HG03520 (cell line): ENCODE measurements around the gene KRT4.
"Not testable (repeated sequence)": the region's sequence is repeated elsewhere in the genome, so short reads cannot be mapped to it uniquely, and the experiment has no call there.

ENCODE experiments used
- ATAC-seq: cut with Tn5 transposase; IDR thresholded peaks from one replicate; pipeline ENCODE4 v1.9.1; 2021; ENCODE audit warnings: mild to moderate bottlenecking, moderate library complexity; ENCODE audit not compliant: unreplicated experiment

Gene KRT4

DNA sequence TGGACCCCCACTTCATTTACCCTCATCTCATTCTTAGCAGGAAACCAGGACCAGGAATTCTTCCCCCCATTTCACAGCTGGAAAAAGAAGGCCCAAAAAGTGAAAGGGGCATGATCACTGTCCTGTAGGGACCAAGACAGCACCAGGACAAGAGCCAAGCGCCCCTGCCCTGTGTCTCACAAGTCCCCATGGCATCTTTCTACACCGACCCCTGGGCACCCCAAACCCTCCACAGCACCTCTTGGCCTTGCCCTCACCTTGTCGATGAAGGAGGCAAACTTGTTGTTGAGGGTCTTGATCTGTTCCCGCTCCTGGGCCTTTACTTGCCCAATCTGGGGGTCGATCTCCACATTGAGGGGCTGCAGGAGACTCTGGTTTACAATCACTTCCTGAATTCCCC, 37.5 kb downstream of the KRT4 start:
- ATAC-seq: no peak

DNA sequence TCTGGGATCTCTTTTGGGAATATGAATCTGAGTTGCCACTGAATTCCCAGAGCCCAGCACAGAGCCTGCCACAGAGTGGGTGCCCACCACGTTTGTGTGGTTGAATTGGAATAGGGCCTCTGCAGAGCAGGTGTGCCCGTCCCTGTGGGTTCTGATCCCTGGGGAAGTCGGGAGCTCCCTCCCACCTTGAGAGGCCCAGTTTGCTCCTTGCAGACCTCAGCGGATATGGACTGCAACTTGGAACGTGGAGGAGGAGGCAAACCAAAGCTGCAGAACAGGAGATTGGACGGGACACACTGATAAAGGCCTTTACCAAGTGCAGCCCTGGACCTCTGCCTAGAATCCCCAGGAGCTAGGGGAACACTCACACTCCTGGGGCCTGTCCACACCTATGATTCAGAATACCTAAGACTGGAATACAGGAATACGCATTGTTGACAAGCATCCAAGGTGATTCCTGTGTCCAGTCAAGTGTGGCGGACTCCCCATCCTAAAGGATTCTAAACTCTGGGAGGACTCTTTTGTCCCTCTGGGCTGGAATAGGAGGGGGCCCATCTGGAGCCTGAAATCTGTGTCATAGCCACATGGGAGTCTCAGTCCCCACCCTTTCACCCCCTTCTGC, 39.2 kb downstream of the KRT4 start:
- ATAC-seq: no peak

DNA sequence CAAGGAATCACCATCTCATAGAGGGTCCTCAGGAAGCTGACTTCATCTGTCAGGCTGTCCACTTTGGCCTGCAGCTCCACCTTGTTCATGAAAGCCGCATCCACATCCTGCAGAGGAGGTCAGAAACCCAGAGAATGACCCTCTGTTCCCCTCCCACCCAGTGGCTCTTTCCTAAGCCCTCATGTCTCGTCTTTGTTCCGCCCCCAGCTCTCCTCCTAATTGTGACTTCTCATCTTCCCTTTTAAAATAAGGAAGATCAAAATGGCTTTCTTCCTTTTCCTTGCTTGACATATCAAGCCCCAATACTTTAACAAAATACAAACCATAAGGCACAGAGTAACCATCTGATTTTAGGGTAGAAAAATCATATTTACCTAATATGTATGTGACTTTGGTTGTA, 41.1 kb downstream of the KRT4 start:
- ATAC-seq: no peak

DNA sequence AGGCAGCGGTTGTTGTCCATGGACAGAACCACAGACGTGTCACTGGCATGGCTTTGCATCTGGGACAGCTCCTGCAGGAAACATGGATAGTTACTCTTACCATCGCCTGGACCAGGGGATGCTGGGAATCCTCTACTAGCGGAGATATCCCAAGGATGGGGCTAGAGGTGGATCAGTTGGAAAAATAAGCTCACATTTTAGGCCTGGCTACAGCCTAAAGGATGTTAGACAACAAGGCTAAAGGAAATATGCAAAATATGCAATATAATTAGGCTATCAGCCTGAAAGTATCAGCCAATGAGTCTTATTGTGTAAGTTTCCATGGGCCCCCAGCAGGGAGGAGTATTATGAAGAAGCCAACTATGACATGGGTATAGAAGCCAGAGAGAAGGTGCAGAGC, 41.7 kb downstream of the KRT4 start:
- ATAC-seq: no peak

DNA sequence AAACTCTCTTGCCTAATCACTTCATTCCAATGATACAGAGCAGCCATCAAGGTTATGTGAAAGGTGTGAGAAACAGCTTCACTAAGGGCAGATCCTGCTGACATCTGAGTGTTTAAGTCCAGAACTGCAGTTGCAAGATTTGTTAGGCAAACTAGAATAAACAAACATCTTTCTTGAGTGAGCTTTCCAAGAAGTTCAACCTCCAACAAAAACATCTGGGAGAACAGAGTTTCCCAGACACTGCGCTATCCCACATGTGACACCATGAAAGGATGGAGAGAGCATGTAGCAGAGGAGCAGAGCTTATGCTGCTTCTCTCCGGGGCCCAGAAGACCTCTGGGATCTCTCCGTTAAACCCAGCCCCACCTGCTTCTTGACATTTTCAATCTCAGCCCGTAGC, 42.4 kb downstream of the KRT4 start:
- ATAC-seq: no peak

DNA sequence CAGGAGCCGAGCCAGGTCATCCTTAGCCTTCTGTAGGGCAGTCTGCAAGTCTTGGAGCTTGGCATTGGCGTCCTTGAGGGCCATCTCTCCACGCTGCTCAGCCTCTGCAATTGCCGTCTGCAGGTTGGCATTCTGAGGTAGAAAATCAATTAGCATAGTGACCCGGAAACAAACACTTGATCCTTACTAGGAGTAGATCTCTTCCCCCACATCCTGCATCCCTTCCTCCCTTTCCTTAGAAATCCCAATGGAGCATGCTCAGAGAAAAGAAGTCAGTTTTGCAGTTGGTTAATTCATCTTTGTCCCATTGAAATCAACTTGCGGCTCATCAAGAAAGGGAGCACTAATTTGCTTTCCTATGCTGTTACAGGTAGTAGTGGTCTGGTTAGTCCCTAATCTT, 42.8 kb downstream of the KRT4 start:
- no peak for ATAC-seq

DNA sequence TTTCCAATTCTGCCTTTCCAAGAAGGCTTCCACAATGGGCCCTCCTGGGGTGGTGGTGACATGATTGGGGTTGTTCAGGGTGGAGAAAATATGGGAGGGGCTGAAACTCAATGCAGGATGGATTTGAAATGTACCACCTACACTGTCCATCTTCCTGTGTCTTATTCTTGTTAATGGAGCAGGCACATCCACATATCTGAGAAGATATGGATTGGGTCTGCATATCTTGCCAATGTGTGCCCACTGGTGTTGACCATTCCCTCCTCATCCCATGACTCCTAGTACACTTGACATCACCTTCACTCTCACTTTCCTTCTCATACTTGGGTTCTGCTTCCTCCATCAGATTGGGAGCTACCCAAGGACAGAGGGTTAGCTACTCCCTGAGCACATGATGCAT, 44.0 kb downstream of the KRT4 start:
- no peak for ATAC-seq

DNA sequence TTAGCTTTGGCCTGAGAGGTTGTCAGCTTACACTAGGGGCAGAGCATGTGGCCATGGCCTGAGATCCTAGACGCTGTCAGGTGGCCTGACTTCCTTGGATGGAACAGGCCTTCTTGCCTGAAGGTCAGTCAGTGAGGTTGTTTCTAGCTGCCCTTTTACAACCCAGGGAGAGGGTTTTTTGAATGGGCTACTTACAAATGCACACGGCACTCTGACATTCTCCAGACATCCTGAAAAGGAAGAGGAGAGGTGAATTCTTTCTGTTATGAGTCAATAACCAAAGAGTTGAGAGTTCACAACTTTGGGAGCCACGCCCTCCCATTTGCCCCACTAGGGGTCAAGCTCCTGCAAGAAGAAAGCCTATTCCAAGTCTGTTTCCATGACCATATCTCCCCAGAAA, 44.6 kb downstream of the KRT4 start:
- ATAC-seq: no peak

DNA sequence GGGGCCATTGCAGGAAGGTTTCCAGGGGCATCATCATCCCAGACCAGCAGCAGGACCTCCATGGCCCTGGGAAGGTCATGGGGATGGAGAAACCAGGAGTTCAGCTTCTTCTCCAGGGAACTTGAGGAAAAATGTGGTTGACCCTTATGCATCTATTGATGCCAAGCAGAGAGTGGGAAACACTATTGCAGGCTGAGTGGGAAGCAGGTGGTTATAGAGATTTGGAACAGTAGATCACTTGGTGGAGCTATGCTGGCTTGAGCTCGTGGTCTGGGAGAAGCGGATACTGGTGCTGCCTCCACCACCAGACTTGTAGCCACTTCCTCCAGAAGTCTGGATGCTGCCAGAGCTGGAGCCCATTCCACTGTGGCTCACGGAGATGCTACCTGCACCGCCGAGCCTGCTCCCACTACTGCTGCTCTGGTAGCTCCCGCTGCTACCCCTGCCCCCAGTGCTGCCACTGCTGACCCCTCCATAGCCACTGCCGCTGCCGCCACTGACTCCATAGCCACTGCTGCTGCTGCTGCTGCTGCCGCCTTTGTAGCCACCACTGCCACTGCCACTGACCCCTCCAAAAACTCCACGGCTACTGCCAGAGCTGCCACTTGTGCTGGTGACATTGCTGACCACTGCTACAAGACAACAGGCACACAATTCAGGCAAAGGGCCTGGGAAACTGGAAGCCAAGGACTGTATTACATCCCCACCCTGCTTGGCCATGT, 45.3 kb downstream of the KRT4 start:
- no peak for ATAC-seq

DNA sequence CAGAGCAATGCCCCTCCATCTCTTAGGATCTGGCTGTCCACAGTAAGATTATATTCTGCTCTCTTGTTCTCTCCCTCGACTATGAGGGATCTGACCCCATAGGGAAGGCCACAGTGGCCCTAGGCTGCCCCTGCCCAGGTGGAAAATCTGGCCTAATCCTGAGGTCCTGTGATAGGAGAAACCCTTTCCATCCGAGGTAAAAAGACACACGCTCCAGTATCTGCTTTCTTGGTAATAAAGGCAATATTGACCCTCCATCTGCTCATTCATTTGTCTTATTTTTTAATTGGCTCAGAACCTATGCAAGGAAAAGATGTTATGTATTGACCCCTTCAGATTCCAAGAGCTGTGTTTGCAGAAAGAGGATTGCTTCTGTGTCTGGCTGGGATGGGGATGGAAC, 46.5 kb downstream of the KRT4 start:
- ATAC-seq: no peak

DNA sequence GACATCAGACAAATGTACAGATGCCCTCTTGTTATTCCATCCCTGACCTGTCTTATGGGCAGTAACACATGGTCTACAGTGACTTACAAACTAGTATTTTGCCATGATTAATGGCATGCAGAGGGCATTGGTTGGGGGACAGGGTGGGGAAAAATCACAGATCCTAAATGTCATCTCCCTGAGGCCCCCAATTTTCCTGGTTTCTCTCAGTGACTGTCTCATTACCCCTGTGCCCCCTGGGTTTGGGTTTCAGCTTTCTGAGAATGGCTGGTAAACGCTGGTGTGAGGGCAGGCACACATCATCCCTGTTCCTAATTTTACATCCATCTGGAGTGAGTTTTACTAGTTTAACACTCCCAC, 46.9 kb downstream of the KRT4 start:
- ATAC-seq: no peak

DNA sequence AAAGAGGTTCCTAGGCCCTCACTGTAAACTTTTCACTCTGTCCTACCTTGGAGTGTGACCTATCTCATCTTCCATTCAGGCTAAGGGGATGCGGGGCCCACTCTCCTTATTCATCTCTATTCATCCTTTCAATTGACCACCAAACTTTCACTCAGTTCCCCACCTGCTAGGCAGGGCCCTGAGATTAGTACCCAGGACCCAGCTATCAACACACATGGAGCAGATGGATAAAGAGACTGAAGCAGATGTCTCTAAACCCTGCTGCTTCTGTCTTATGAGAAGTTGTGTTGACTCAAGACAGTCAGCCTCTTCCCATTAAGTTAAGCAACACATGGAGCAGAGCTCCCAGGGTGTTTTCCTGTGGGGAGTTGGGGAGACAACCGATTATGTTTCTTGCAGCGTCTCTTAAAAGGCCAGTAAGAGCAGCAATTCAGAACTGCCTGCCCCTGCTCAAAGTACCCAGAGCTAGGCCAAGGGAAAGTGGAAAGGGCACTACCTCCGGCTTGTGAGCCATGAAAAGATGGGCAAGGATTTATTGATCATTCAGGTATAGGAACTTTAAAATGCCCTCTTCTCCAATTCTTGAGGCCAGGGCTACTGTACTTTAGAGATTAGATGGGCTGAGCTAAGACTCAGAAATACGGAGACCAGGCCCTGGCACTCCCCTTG, 47.4 kb downstream of the KRT4 start:
- no peak for ATAC-seq

DNA sequence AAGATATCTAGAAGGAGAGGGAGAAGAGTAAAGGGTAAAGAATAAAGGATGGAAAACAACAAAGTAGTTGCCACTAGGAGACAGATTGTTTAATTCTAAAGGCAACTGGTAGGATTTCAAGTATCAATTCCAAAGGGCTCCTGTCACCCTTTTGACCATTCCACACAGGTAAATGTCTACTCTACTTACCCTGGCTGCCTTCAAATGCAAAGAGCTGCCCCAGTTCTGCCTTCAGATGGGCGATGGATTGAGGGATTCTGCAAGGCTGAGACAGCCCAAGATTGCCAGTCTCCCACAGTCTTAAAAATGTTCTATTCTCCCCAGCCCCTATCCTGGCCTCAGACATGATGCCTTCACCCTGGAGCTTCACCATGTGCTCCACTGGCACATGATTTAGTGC, 48.2 kb downstream of the KRT4 start:
- ATAC-seq: no peak

DNA sequence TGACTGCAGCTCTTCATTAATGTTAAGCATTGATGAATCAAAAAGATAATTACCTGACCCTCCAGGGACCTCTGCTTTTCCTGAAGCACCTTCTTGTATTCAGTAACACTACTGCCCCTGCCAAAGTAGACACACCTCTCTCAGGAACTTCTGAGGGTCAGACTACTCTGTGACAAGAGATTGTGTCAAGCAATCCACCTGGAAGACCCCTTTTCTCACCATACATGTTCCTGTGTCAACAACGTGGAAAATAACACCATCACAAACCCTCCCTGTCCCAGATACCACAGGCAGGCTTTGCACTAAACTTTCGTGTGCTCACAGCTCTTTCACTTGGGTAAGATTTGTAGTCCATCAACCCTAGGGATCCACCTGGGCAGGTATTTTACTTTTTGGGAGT, 49.9 kb downstream of the KRT4 start:
- ATAC-seq: no peak

DNA sequence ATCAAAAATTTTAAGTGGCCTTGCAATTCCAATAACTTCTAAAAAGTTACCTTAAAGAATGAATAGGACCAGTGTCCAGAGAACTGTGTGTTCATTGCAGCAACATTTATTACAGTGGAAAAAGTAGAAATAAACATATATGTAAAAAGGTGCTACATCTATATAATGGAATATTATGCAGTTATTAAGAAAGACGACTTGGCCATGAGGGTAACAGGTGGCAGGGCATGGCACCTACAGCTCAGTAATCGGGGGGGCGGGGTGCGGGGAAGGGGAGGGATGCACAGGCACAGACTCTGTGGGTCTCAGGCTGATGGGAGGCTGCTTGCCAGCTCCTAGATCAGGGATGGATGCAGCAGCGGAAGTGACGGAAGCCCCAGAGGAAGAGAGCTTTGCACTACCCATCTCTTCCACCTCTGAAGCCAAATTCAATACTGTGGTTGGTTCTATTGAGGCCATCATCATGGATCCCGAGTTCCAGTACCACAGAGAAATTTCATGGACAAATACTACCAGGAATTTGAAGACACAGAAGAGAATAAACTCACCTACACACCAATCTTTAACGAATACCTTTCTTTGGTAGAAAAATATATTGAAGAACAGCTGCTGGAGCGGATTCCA, 50.8 kb downstream of the KRT4 start:
- ATAC-seq: no peak

DNA sequence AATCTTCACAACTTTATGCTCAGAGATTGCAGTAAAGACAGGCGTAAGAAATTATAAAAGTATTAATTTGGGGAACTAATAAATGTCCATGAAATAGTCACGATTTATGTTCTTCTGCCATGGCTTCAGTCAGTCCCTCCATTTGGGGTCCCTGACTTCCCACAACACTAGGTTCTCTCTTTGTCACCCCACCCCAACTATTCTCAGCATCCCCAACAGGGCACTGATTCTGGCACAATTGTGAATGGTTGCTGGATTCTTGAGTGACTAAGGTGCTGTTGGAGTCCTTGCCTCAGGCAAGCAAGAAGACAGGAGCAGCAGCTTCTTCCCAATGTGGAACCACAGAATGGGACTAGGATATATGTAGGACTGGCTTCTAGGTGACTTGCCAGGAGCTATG, 52.1 kb downstream of the KRT4 start:
- ATAC-seq: no peak

DNA sequence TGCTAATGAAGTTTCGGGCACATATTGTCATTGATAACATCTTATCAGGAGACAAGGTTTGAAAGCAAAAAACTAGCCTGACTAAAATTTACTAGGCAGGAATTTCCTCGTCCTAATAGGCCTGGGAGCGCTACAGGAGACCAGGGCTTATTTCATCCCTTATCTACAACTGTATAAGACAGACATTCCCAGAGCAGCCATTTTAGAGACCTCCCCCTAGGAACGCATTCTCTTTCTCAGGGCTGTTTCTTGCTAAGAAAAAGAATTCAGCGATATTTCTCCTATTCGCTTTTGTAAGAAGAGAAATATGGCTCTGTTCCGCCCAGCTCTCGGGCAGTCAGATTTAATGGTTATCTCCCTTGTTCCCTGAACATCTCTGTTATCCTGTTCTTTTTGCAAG, 52.7 kb downstream of the KRT4 start:
- ATAC-seq: not testable (repeated sequence)

DNA sequence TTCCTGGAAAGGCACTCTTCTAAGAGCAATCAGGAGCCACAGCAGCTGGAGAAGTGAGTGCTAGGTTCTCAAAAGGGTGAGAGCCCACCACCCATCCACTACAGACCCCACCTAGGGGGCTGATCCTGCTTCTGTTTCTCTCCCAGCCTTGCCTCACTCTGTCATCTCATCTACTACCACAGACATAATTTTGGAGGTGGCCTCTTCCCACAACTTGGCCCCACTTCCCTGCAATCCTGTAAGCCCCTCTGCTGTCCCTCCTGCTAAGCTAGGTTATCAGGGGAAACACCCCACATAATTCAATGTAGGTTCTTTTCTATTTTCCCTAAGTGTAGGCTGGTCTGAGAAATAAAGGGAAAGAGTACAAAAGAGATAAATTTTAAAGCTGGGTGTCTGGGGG, 53.3 kb downstream of the KRT4 start:
- ATAC-seq: no peak

DNA sequence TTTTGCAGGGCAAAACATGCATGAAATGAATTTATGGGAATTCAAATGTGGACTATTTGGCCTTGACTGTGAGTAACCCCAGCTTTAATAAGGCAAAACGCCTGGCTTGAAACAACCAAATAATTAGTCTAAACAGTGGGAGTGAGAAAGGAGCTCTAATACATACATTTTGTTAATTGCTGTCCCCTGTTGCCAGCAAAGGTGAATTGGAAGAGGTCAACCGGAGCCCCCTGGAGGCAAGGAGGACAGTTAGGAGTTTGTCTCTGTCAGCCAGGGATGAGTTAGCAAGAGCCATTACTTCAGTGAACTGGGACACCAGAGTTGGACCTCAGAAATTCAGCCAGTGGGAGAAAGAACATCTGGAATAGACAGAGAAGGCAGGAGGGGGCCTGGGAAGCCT, 54.2 kb downstream of the KRT4 start:
- ATAC-seq: no peak

DNA sequence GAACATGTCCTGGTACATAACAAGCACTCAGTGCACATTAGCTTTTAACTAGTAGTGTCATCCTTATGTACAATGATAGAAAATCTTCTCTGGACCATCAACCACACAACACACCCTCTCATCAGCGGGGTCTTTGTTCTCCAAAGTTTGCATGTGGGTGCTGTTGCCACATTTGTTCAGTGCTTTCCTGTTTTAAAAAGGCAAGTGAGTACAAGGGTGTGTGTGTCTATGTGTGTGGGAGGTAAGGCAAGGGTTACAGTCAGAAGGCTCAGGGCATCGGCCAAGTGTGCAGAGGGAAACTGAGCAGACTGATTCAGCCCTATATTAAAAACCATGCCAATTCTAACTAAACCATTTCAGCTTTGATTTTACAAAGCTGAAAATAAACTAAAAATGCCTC, 54.7 kb downstream of the KRT4 start:
- no peak for ATAC-seq

DNA sequence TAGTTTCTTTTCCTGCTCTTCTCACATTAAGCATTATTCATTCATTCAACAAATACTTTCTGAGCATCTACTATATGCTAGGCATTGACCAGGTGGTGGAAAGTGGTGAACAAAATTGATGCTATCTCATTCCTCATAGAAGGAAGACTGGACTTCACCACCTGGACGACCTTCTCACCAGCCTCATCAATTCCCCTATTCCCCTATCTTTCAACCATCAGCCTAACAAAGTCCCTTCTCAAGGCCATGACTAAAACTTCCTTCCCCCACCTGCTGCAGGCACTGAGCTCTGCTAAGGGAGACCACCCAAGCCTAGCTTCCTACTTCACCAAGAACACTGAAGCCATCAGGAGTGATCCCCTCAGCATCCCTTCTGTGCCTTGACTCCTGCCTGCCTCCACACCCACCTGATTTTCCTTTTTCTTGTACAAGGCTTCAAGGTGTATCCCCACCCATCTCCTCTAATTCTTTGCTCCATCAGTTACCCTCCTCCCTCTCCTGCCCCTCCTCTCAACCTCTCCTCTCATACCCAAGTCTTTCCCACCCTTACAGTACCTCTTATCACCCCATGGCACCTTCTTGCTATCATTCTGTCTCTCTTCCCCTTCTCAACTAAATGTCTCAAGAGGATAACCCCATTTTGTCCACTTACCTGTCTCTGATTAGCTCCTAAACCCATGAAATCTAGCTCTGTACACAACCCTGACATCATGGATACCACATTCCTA, 56.3 kb downstream of the KRT4 start:
- ATAC-seq: no peak
